ENCODE results near the gene TMEM255B.

Gene TMEM255B

GRCh38 chr13:113843063-113843654, 84.1 kb downstream of the TMEM255B start:
- in situ Hi-C loops (cut with HindIII; ENCODE audit: low sequenced_read_pairs), result no loop called here

- in situ Hi-C loops (cut with HindIII; ENCODE audit: low sequenced_read_pairs), result no loop called here
These were observed 85.0 kb downstream of the TMEM255B start for GRCh38 chr13:113843864-113844556.

GRCh38 chr13:113845055-113845454, 86.0 kb downstream of the TMEM255B start:
- in situ Hi-C loops (cut with HindIII; ENCODE audit: low sequenced_read_pairs), result no loop called here

- in situ Hi-C loops (cut with HindIII; ENCODE audit: low sequenced_read_pairs), result no loop called here
These were observed 87.0 kb downstream of the TMEM255B start for GRCh38 chr13:113845723-113846635.

GRCh38 chr13:113846636-113847318, 87.8 kb downstream of the TMEM255B start:
- in situ Hi-C loops (cut with HindIII; ENCODE audit: low sequenced_read_pairs), result no loop called here

- in situ Hi-C loops (cut with HindIII; ENCODE audit: low sequenced_read_pairs), result no loop called here
These were observed 89.0 kb downstream of the TMEM255B start for GRCh38 chr13:113848020-113848419.

GRCh38 chr13:113848431-113849260, 89.6 kb downstream of the TMEM255B start:
- in situ Hi-C loops (cut with HindIII; ENCODE audit: low sequenced_read_pairs), result no loop called here

- in situ Hi-C loops (cut with HindIII; ENCODE audit: low sequenced_read_pairs), result no loop called here
These were observed 90.5 kb downstream of the TMEM255B start for GRCh38 chr13:113849546-113849945.

- in situ Hi-C loops (cut with HindIII; ENCODE audit: low sequenced_read_pairs), result no loop called here
These were observed 91.1 kb downstream of the TMEM255B start for GRCh38 chr13:113849981-113850721.

- in situ Hi-C loops (cut with HindIII; ENCODE audit: low sequenced_read_pairs), result no loop called here
These were observed 91.9 kb downstream of the TMEM255B start for GRCh38 chr13:113850722-113851479.

- in situ Hi-C loops (cut with HindIII; ENCODE audit: low sequenced_read_pairs), result no loop called here
These were observed 92.4 kb downstream of the TMEM255B start for GRCh38 chr13:113851480-113851803.

- in situ Hi-C loops (cut with HindIII; ENCODE audit: low sequenced_read_pairs), result no loop called here
These were observed 93.0 kb downstream of the TMEM255B start for GRCh38 chr13:113851826-113852535.

GRCh38 chr13:113852536-113853517, 93.8 kb downstream of the TMEM255B start:
- in situ Hi-C loops (cut with HindIII; ENCODE audit: low sequenced_read_pairs), result no loop called here

- in situ Hi-C loops (cut with HindIII; ENCODE audit: low sequenced_read_pairs), result no loop called here
These were observed 94.7 kb downstream of the TMEM255B start for GRCh38 chr13:113853518-113854237.

GRCh38 chr13:113854238-113855011, 95.4 kb downstream of the TMEM255B start:
- in situ Hi-C loops (cut with HindIII; ENCODE audit: low sequenced_read_pairs), result no loop called here

All from endothelial cell of hepatic sinusoid (primary cell).